OCI-LY7 (cell line): ENCODE results near the gene HORMAD2. TPM values are rescaled to one million over a fixed set of nuclear protein-coding genes. Genes with fewer than 3 reads are reported as not detected.

Source experiments
- Bru-seq: library from RNA; stranded (reverse); fragments of 400-500 nt; gene quantifications from one replicate; lab custom pipeline; 2021; lab: Mats Ljungman, UMichigan
- BruChase-seq, 2 experiments: library from RNA; stranded (reverse); fragments of 400-500 nt; gene quantifications; one replicate each; lab custom pipeline; 2021; lab: Mats Ljungman, UMichigan
- BruUV-seq: library from RNA; stranded (reverse); fragments of 400-500 nt; replicated peaks from 2 replicates; lab custom pipeline; 2021; lab: Mats Ljungman, UMichigan
- CTCF ChIA-PET: fragments of 300-600 bp; sonication (Branson Sonifier 250); formaldehyde crosslinking; loops from one replicate; lab custom pipeline; 2022; ENCODE audit warnings: antibody characterized with exemption; ENCODE audit not compliant: unreplicated experiment; lab: Charles Lee
- POLR2A ChIA-PET: fragments of 300-600 bp; sonication (Branson Sonifier 250); formaldehyde crosslinking; loops from one replicate; lab custom pipeline; 2022; ENCODE audit warnings: antibody characterized with exemption; lab: Charles Lee
- DNase-seq: peaks from one replicate; pipeline ENCODE4 v3.0.0-alpha.2; 2015; ENCODE audit warnings: low spot score
- H2AFZ ChIP-seq: fragments of 200-600 bp; sonication (generic), shearing (Covaris generic); 2 replicates; pipeline ENCODE4 v1.6.1; 2014; ENCODE audit warnings: mild to moderate bottlenecking, antibody characterized with exemption, low read length, moderate library complexity
- H3K27ac ChIP-seq: fragments of 200-600 bp; sonication (generic); 2 replicates; pipeline ENCODE4 v1.5.1; 2014; ENCODE audit warnings: mixed run types, low read depth, mild to moderate bottlenecking, moderate library complexity, low read length, inconsistent platforms; ENCODE audit not compliant: poor library complexity, severe bottlenecking
- H3K36me3 ChIP-seq: fragments of 200-600 bp; sonication (generic); 2 replicates; pipeline ENCODE4 v1.6.1; 2014; ENCODE audit warnings: mild to moderate bottlenecking, antibody characterized with exemption, low read length, moderate library complexity, mixed read lengths; ENCODE audit not compliant: insufficient read depth
- H3K4me1 ChIP-seq: fragments of 200-600 bp; sonication (generic); 2 replicates; pipeline ENCODE4 v1.5.1; 2014; ENCODE audit warnings: mild to moderate bottlenecking, low read length; ENCODE audit not compliant: insufficient read depth, poor library complexity, severe bottlenecking
- H3K4me2 ChIP-seq: fragments of 200-600 bp; sonication (generic); 2 replicates; pipeline ENCODE4 v1.6.1; 2014; ENCODE audit warnings: mild to moderate bottlenecking, low read length
- H3K4me3 ChIP-seq: fragments of 200-600 bp; sonication (generic); 2 replicates; pipeline ENCODE4 v1.5.1; 2014; ENCODE audit warnings: mild to moderate bottlenecking, low read depth, low read length; ENCODE audit not compliant: poor library complexity, severe bottlenecking
- H3K79me2 ChIP-seq: fragments of 200-600 bp; sonication (generic); 2 replicates; pipeline ENCODE4 v1.6.1; 2016; ENCODE audit warnings: low read depth, mild to moderate bottlenecking, low read length, moderate library complexity, mixed read lengths; ENCODE audit not compliant: insufficient read depth
- H3K9me2 ChIP-seq: fragments of 200-600 bp; sonication (generic); 2 replicates; pipeline ENCODE4 v1.6.1; 2016; ENCODE audit warnings: mild to moderate bottlenecking, low read length, mixed read lengths; ENCODE audit not compliant: insufficient read depth
- H3K9me3 ChIP-seq: fragments of 200-600 bp; sonication (generic); 2 replicates; pipeline ENCODE4 v1.6.1; 2014; ENCODE audit warnings: mild to moderate bottlenecking, mixed run types, low read length, mixed read lengths
- H4K20me1 ChIP-seq: fragments of 200-600 bp; sonication (generic); 2 replicates; pipeline ENCODE4 v1.6.1; 2014; ENCODE audit warnings: mild to moderate bottlenecking, antibody characterized with exemption, low read length, moderate library complexity, mixed read lengths; ENCODE audit not compliant: insufficient read depth
- CTCF ChIP-seq: fragments of 200-600 bp; sonication (generic); conservative IDR thresholded peaks from 2 replicates; pipeline ENCODE4 v1.5.1; 2014; ENCODE audit warnings: mild to moderate bottlenecking, antibody characterized with exemption, low read length, moderate library complexity, mixed read lengths
- EZH2phosphoT487 ChIP-seq: fragments of 200-600 bp; sonication (generic); IDR thresholded peaks from 2 replicates; pipeline ENCODE4 v1.6.1; 2018; ENCODE audit warnings: low read depth, borderline replicate concordance, mild to moderate bottlenecking, mixed run types, antibody characterized with exemption, low read length, moderate library complexity, mixed read lengths
- intact Hi-C: fragments of 100-400 bp; cut with micrococcal nuclease; formaldehyde crosslinking; loops from one replicate; pipeline ENCODE4 v1.10.0; 2022; ENCODE audit not compliant: unreplicated experiment
- long read RNA-seq: library from polyadenylated mRNA; stranded (forward); transcript quantifications from one replicate; pipeline ENCODE4 v2.0.0, GENCODE V29; 2022
- total RNA-seq, 2 experiments: library from RNA; depleted of rRNA in 1 of 2; stranded (reverse); fragments of >200 nt in 1 of 2; shearing (Covaris generic) in 1 of 2; gene quantifications; 2 replicates each; pipeline ENCODE4 v1.2.3, GENCODE V29; 2014 to 2022

Gene HORMAD2
- 0.39 TPM in 1 of 2 replicates, not detected in the other for total RNA-seq (2014; rRNA removed; shearing (Covaris generic))
- not detected in 2 replicates for total RNA-seq (2022)
- Bru-seq, nascent RNA: percentile 2 among the genes with signal in this experiment
- BruChase-seq, experiment 1, labeled RNA remaining after a 6-hour chase: percentile 2 among the genes with signal in this experiment
- BruChase-seq, experiment 2, labeled RNA remaining after a 2-hour chase: not detected
- long read RNA-seq: 0 reads

GRCh38 chr22:30079952-30080533 lies at the start of gene HORMAD2:
TSS of gene HORMAD2 (plus strand) at chr22:30080464. CDS start at chr22:30093953, 13,489 bp downstream.
- Histone ChIP-seq H3K27ac (no peak within 1 kb of the TSS), H3K9me2 (no peaks in the 10 kb centered on the region), H2AFZ (no peak within 1 kb of the TSS), H3K79me2 (no peaks in the 10 kb centered on the region), H4K20me1 (no peaks in the 10 kb centered on the region), H3K4me3 (no peak within 1 kb of the TSS), H3K4me2 (no peak within 1 kb of the TSS), H3K4me1 (no peaks in the 10 kb centered on the region), H3K36me3 (no peaks in the 10 kb centered on the region), H3K9me3 (no peaks in the 10 kb centered on the region)
- intact Hi-C loops: no loop called here
- DNase-seq: no peak
- no peak for TF ChIP-seq EZH2phosphoT487
- TF ChIP-seq CTCF: no peak
- CTCF ChIA-PET: no interaction called here
- POLR2A ChIA-PET: no interaction called here
- BruUV-seq: no TSS peak

GRCh38 chr22:30031328-30031727 lies 48.9 kb upstream of the HORMAD2 start:
- no peak for DNase-seq
- Histone ChIP-seq H3K4me1 (no peaks in the 10 kb centered on the region), H3K9me2 (no peaks in the 10 kb centered on the region), H3K4me2 (no peak overlapping the region), H3K27ac (no peak overlapping the region), H2AFZ (no peak overlapping the region), H4K20me1 (no peaks in the 10 kb centered on the region), H3K36me3 (no peaks in the 10 kb centered on the region), H3K4me3 (no peak overlapping the region), H3K9me3 (no peaks in the 10 kb centered on the region), H3K79me2 (no peaks in the 10 kb centered on the region)
- ChIA-PET CTCF (no interaction called here), POLR2A (no interaction called here)
- intact Hi-C loops: no loop called here
- TF ChIP-seq EZH2phosphoT487 (no peak), CTCF (no peak)
- no TSS peak for BruUV-seq

DNA sequence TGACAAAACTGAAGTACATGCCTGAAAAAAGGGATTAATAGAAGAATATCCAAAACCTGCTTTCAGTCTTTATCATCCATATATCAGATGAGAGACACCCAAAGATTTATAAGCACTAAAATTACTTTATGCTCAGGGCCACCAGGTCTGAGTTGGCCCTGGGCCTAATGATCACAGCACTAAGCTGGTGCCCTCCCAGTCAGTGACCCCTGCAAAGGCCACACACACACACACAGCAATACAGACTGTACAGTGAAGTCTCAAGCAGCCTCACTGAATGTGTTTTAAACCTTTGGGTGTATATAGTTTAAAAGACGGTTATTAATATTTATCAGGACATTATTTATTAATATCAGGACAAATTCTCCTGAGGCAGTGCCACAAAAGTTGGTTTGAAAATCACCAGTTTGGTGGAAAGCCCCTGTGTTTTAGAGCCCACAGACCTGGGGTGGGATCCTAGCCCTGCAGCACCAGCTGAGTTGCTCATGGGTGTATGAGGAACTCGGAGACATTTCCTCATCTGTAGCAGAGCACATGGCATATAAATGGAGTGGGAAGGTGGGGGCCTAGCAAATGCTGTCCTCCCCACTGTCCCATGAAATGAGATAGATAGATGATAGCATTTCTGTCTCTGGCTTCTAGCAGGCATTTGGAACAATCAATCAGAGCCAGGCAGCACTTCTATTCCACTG lies 48.4 kb upstream of the HORMAD2 start:
- Histone ChIP-seq H3K27ac (no peak overlapping the region), H3K4me1 (no peaks in the 10 kb centered on the region), H3K9me2 (no peaks in the 10 kb centered on the region), H3K4me2 (no peak overlapping the region), H4K20me1 (no peaks in the 10 kb centered on the region), H3K9me3 (no peaks in the 10 kb centered on the region), H3K4me3 (no peak overlapping the region), H2AFZ (no peak overlapping the region), H3K36me3 (no peaks in the 10 kb centered on the region), H3K79me2 (no peaks in the 10 kb centered on the region)
- no peak for DNase-seq
- ChIA-PET CTCF (no interaction called here), POLR2A (no interaction called here)
- intact Hi-C loops: no loop called here
- no peak for TF ChIP-seq CTCF
- no peak for TF ChIP-seq EZH2phosphoT487
- no TSS peak for BruUV-seq
